Thyroid gland (tissue), 4 donors: ENCODE measurements around the gene VAV3.

Experiments used
- CTCF ChIP-seq, 6 experiments: fragments of 200-600 bp in 3 of 6; fragments of 450-650 bp in 3 of 6; sonication (generic) in 3 of 6; IDR thresholded peaks; one replicate each; pipeline ENCODE4 v1.5.1; 2016 to 2019; ENCODE audit warnings: antibody characterized with exemption in 6 of 6, mild to moderate bottlenecking in 2 of 6, inconsistent platforms in 1 of 6, moderate library complexity in 1 of 6
- POLR2A ChIP-seq, 2 donors: fragments of 450-650 bp; IDR thresholded peaks; one replicate each; pipeline ENCODE4 v1.6.1; 2017; ENCODE audit warnings: antibody characterized with exemption in 2 of 2, mild to moderate bottlenecking in 2 of 2, moderate library complexity in 1 of 2

GRCh38 chr1:107993920-107994319 lies 28.9 kb upstream of the VAV3 start:
- TF ChIP-seq CTCF (IDR thresholded peaks at IDR 0.05) = no peak
- TF ChIP-seq POLR2A (IDR thresholded peaks at IDR 0.05) = no peak
